Testis (tissue), 3 donors: ENCODE results near the gene EEA1. TPM values are rescaled to one million over a fixed set of nuclear protein-coding genes. Genes with fewer than 3 reads are reported as not detected.

Source experiments
- DNase-seq: peaks from one replicate; pipeline ENCODE4 v3.0.0-alpha.2; 2019
- H3K27ac ChIP-seq, 2 donors: fragments of 200-600 bp; sonication (generic); one replicate each; pipeline ENCODE4 v1.5.1; 2019
- H3K27me3 ChIP-seq: fragments of 200-600 bp; sonication (generic); one replicate; pipeline ENCODE4 v1.5.1; 2019
- H3K36me3 ChIP-seq: fragments of 200-600 bp; sonication (generic); one replicate; pipeline ENCODE4 v1.5.1; 2017; ENCODE audit warnings: low read depth; ENCODE audit errors: missing control alignments
- H3K4me1 ChIP-seq: fragments of 200-600 bp; sonication (generic); one replicate; pipeline ENCODE4 v1.5.1; 2019
- H3K4me3 ChIP-seq, 2 donors: fragments of 200-600 bp; sonication (generic); one replicate each; pipeline ENCODE4 v1.5.1; 2017 to 2019
- H3K9me3 ChIP-seq: fragments of 200-600 bp; sonication (generic); one replicate; pipeline ENCODE4 v1.5.1; 2017
- POLR2A ChIP-seq: fragments of 450-650 bp; IDR thresholded peaks from one replicate; pipeline ENCODE4 v1.6.1; 2017; ENCODE audit warnings: antibody characterized with exemption, mild to moderate bottlenecking, moderate library complexity
- whole genome bisulfite sequencing, 2 donors: methylation state at CpG; one replicate each; pipeline ENCODE4 v1.1.5; 2018; 5-methylcytosine and 5-hydroxymethylcytosine counted together
- intact Hi-C: fragments of 100-400 bp; cut with DNase I; formaldehyde crosslinking; loops from one replicate; pipeline ENCODE4 v1.15.1; 2023; ENCODE audit warnings: low total_unique reads
- polyA plus RNA-seq: library from polyadenylated mRNA; stranded (reverse); fragments of 350-450 nt; fragmentation: Illumina TruSeq; extraction: RNeasy Lipid Tissue Mini Kit (QIAGEN cat#74804); gene quantifications from one replicate; pipeline ENCODE4 v1.2.3, GENCODE V29; 2014; ENCODE audit warnings: low read depth, low replicate concordance; ENCODE audit not compliant: insufficient read depth
- total RNA-seq, 2 donors: library from RNA; depleted of rRNA; stranded (reverse); fragments of >200 nt; gene quantifications; one replicate each; pipeline ENCODE4 v1.2.3, GENCODE V29; 2016
- TF ChIP-seq, protein P1 (sequence below), 3 experiments: fragments of 450-650 bp in 2 of 3; fragments of 200-600 bp in 1 of 3; sonication (generic) in 1 of 3; IDR thresholded peaks; one replicate each; pipeline ENCODE4 v1.5.1; 2016 to 2019; ENCODE audit warnings: antibody characterized with exemption in 3 of 3, mild to moderate bottlenecking in 2 of 3, moderate library complexity in 1 of 3

The EEA1 gene
- total and polyA plus RNA-seq, 3 donors from 2014 or later = 1.8 to 14.9 (median 14.3) TPM

DNA sequence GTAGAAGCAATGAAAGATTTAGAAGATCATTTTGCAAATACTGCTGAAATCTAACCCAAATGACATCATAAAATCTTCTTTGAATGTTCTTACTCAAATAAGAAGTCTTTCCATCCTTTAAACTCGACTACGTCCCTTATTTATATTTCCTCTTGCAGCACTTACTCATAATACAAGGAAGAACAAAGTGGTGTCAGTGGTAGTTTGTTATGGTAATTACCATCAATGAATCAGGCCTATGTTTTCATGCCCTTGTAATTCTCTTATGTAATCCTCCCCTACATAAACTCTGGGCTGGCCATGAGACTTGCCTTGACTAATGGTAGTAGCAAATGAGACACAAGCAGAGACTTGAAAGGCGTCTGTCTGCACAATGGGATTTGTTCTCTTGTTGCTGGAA, 17.0 kb downstream of the EEA1 start:
- 86 to 89% methylated on average over 3 of the region's 3 CpGs for WGBS, 2 donors
- H3K9me3 ChIP-seq = no peaks in the 10 kb centered on the region
- TF ChIP-seq, protein P1, sequence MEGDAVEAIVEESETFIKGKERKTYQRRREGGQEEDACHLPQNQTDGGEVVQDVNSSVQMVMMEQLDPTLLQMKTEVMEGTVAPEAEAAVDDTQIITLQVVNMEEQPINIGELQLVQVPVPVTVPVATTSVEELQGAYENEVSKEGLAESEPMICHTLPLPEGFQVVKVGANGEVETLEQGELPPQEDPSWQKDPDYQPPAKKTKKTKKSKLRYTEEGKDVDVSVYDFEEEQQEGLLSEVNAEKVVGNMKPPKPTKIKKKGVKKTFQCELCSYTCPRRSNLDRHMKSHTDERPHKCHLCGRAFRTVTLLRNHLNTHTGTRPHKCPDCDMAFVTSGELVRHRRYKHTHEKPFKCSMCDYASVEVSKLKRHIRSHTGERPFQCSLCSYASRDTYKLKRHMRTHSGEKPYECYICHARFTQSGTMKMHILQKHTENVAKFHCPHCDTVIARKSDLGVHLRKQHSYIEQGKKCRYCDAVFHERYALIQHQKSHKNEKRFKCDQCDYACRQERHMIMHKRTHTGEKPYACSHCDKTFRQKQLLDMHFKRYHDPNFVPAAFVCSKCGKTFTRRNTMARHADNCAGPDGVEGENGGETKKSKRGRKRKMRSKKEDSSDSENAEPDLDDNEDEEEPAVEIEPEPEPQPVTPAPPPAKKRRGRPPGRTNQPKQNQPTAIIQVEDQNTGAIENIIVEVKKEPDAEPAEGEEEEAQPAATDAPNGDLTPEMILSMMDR (IDR thresholded peaks at IDR 0.05) = no peak
- no peak for TF ChIP-seq POLR2A
- H3K27ac ChIP-seq = no peak overlapping the region
- H3K4me1 ChIP-seq = no peaks in the 10 kb centered on the region
- DNase-seq = no peak
- no peaks in the 10 kb centered on the region for H3K36me3 ChIP-seq
- no peak overlapping the region for H3K4me3 ChIP-seq
- intact Hi-C loops = no loop called here
- H3K27me3 ChIP-seq = no peaks in the 10 kb centered on the region

DNA sequence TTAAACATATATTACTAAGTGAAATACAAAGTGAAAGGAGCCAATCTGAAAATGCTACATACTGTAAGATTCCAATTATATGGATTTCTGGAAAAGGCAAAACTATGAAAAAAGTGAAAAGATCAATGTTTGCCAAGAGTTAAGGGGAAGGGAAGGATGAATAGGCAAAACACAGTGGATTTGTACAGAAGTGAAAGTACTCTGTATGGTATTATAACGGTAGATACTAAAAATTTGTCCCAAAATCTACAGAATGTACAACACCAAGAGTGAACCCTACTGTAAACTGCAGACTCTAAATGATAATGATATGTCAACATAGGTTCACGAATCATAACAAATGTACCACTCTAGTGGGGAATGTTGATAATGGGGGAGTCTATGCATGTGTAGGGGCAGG, 17.8 kb downstream of the EEA1 start:
- 83 to 91% methylated on average over 2 of the region's 2 CpGs for WGBS, 2 donors
- no peaks in the 10 kb centered on the region for H3K4me1 ChIP-seq
- DNase-seq = no peak
- no peaks in the 10 kb centered on the region for H3K36me3 ChIP-seq
- H3K27ac ChIP-seq = no peak overlapping the region
- intact Hi-C loops = no loop called here
- TF ChIP-seq, protein P1 (IDR thresholded peaks at IDR 0.05) = no peak
- no peak for TF ChIP-seq POLR2A
- H3K9me3 ChIP-seq = no peaks in the 10 kb centered on the region
- no peak overlapping the region for H3K4me3 ChIP-seq
- H3K27me3 ChIP-seq = no peaks in the 10 kb centered on the region

DNA sequence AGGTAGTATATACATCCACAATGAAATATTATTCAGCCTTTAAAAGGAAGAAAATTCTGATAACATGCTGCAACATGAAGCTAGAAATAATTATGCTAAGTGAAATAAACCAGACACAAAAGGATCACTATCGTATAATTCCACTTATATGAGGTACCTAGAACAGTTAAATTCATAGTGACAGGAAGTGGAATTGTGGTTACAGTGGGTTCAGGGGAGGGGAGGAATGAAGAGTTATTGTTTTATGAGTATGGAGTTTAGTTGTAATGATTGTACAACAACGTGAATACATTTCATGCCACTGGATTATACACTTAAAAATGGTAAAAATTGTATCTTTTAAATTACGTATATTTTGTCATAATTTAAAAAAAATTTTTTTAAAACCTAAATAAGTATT, 21.0 kb downstream of the EEA1 start:
- Histone ChIP-seq H3K9me3 (no peaks in the 10 kb centered on the region), H3K27ac (no peak overlapping the region), H3K27me3 (no peaks in the 10 kb centered on the region), H3K36me3 (no peaks in the 10 kb centered on the region), H3K4me1 (no peaks in the 10 kb centered on the region), H3K4me3 (no peak overlapping the region)
- TF ChIP-seq, protein P1 (IDR thresholded peaks at IDR 0.05) = no peak
- TF ChIP-seq POLR2A = no peak
- intact Hi-C loops = no loop called here
- WGBS, 2 donors = 73 to 76% methylated on average over 3 of the region's 3 CpGs
- DNase-seq = no peak

DNA sequence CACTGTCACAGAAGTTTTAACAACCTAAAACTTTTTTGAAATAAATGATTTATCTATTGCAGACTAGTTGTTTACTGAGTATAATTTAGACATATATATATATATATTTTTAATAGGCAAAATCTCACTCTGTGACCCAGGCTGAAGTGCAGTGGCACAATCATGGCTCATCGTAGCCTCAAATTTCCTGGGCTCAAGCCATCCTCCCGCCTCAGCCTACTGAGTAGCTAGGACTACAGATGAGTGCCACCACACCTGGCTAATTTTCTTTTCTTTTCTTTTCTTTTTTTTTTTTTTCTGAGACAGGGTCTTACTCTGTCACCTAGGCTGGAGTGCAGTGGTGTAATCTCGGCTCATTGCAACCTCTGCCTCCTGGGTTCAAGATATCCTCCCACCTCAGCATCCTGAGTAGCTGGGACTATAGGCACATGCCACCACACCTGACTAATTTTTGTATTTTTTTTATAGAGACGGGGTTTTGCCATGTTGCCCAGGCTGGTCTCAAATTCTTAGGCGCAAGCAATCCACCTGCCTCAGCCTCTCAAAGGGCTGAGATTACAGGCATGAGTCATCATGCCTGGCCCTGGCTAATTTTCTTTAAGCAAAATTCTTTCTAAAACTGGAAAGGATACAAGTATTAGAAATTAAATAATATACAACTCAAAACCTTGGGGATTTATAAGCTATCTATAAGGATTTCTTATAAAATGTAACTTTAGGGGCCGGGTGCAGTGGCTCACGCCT, 23.1 kb downstream of the EEA1 start:
- WGBS, 2 donors = 91% methylated on average over 7 of the region's 7 CpGs
- Histone ChIP-seq H3K27ac (no peak overlapping the region), H3K27me3 (no peaks in the 10 kb centered on the region), H3K4me1 (no peaks in the 10 kb centered on the region), H3K36me3 (no peaks in the 10 kb centered on the region), H3K4me3 (no peak overlapping the region), H3K9me3 (no peaks in the 10 kb centered on the region)
- intact Hi-C loops = no loop called here
- DNase-seq = no peak
- TF ChIP-seq, protein P1 (IDR thresholded peaks at IDR 0.05) = no peak
- TF ChIP-seq POLR2A = no peak

DNA sequence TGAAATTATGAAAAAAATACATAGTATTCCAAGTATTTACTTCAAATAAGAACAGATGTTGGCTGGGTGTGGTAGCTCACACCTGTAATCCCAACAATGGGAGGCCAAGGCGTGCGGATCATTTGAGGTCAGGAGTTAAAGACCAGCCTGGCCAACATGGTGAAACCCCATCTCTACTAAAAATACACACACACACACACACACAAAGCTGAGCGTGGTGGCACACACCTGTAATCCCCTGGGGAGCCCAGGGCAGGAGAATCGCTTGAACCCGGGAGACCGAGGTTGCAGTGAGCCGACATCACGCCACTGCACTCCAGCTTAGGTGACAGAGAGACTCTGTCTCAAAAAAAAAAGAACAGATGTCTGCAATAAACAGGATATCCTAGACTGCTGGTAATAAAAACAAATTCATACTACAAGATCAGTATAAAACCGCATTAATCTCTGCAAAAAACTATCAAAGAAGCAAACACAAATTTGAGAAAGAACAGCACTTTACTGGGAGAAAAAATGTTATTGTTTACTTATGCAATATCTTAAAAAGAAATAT, 23.8 kb downstream of the EEA1 start:
- TF ChIP-seq, protein P1 (IDR thresholded peaks at IDR 0.05) = no peak
- no peak for TF ChIP-seq POLR2A
- Histone ChIP-seq H3K4me1 (no peaks in the 10 kb centered on the region), H3K27me3 (no peaks in the 10 kb centered on the region), H3K9me3 (no peaks in the 10 kb centered on the region), H3K36me3 (no peaks in the 10 kb centered on the region), H3K27ac (no peak overlapping the region), H3K4me3 (no peak overlapping the region)
- WGBS, 2 donors = 90 to 92% methylated on average over 9 of the region's 9 CpGs
- intact Hi-C loops = no loop called here
- no peak for DNase-seq
